ENCODE results near the gene RXRA.

DNA sequence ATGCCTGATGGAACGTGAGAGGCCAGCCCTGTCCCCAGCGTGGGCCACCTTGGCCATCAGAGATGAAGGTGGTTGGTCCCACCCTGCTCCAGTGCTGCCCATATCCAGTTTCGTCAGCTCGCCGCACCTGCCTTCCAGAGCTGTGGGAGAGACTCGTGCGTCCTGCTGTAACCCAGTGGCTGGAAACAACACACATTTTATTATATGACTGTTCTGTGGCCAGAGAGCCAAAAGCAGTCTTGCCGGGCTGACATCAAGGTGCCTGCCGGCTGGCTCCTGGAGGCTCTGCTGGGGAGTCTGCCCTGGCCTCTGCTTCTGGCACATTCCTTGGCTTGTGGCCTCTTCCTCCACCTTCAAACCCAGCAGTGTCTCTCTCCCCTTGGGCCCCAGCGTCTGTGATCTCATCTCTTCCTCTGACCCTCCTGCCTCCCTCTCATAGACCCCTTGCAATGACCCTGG lies 94.7 kb downstream of the RXRA start:
- TF ChIP-seq, protein P1, sequence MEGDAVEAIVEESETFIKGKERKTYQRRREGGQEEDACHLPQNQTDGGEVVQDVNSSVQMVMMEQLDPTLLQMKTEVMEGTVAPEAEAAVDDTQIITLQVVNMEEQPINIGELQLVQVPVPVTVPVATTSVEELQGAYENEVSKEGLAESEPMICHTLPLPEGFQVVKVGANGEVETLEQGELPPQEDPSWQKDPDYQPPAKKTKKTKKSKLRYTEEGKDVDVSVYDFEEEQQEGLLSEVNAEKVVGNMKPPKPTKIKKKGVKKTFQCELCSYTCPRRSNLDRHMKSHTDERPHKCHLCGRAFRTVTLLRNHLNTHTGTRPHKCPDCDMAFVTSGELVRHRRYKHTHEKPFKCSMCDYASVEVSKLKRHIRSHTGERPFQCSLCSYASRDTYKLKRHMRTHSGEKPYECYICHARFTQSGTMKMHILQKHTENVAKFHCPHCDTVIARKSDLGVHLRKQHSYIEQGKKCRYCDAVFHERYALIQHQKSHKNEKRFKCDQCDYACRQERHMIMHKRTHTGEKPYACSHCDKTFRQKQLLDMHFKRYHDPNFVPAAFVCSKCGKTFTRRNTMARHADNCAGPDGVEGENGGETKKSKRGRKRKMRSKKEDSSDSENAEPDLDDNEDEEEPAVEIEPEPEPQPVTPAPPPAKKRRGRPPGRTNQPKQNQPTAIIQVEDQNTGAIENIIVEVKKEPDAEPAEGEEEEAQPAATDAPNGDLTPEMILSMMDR (IDR thresholded peaks at IDR 0.05), result no peak
- TF ChIP-seq POLR2A (IDR thresholded peaks at IDR 0.05), result no peak

All from thyroid gland (tissue), 4 donors.